HepG2 (cell line): ENCODE data around the gene PIM1. TPM values are rescaled to one million over a fixed set of nuclear protein-coding genes. Genes with fewer than 3 reads are reported as not detected.

Source experiments
- ARID5B ChIP-seq: IDR thresholded peaks from 2 replicates; pipeline ENCODE4 v1.4.0; 2020; ENCODE audit warnings: mild to moderate bottlenecking, missing genetic modification reagents
- CEBPG ChIP-seq: IDR thresholded peaks from 2 replicates; pipeline ENCODE4 v1.6.1; 2016
- FOXK2 ChIP-seq: fragments of 450-650 bp; IDR thresholded peaks from 2 replicates; pipeline ENCODE4 v1.6.1; 2016
- GATAD2A ChIP-seq: IDR thresholded peaks from 2 replicates; pipeline ENCODE4 v1.6.1; 2016
- GPN1 ChIP-seq: sonication (generic); formaldehyde crosslinking; IDR thresholded peaks from 2 replicates; pipeline ENCODE4 v1.5.1; 2020; ENCODE audit warnings: missing genetic modification reagents, borderline replicate concordance
- PRMT3 ChIP-seq: sonication (generic); formaldehyde crosslinking; IDR thresholded peaks from 2 replicates; pipeline ENCODE4 v1.8.1; 2022; ENCODE audit warnings: low read depth, mild to moderate bottlenecking, moderate library complexity, missing genetic modification reagents, borderline replicate concordance
- RBM39 ChIP-seq: fragments of 200-400 bp; formaldehyde crosslinking; IDR thresholded peaks from one replicate; pipeline ENCODE4 v1.6.1; 2018; ENCODE audit warnings: antibody characterized with exemption, mild to moderate bottlenecking, low read depth, low read length; ENCODE audit not compliant: poor library complexity, severe bottlenecking
- RXRB ChIP-seq: IDR thresholded peaks from 2 replicates; pipeline ENCODE4 v1.6.1; 2016; ENCODE audit warnings: borderline replicate concordance, missing genetic modification reagents, missing compliant biosample characterization
- SIX1 ChIP-seq: sonication (generic); formaldehyde crosslinking; IDR thresholded peaks from 2 replicates; pipeline ENCODE4 v1.4.0; 2020; ENCODE audit warnings: missing genetic modification reagents, borderline replicate concordance
- SKI ChIP-seq: fragments of 450-650 bp; IDR thresholded peaks from one replicate; pipeline ENCODE4 v1.6.1; 2018; ENCODE audit warnings: mild to moderate bottlenecking; ENCODE audit not compliant: partially characterized antibody
- TBX2 ChIP-seq: sonication (generic); formaldehyde crosslinking; IDR thresholded peaks from 2 replicates; pipeline ENCODE4 v1.5.0; 2020; ENCODE audit warnings: missing genetic modification reagents, mild to moderate bottlenecking, borderline replicate concordance
- TEAD2 ChIP-seq: sonication (generic); formaldehyde crosslinking; IDR thresholded peaks from 2 replicates; pipeline ENCODE4 v1.9.0; 2021; ENCODE audit warnings: missing genetic modification reagents
- ZBTB7A ChIP-seq: sonication (generic); formaldehyde crosslinking; IDR thresholded peaks from 2 replicates; pipeline ENCODE4 v1.8.0; 2022; ENCODE audit warnings: mild to moderate bottlenecking, missing genetic modification reagents
- ZNF335 ChIP-seq: sonication (generic); formaldehyde crosslinking; IDR thresholded peaks from 2 replicates; pipeline ENCODE4 v1.4.0; 2020; ENCODE audit warnings: missing genetic modification reagents
- ZNF674 ChIP-seq: sonication (generic); formaldehyde crosslinking; IDR thresholded peaks from 2 replicates; pipeline ENCODE4 v1.5.0; 2020; ENCODE audit warnings: low read depth, mild to moderate bottlenecking, missing genetic modification reagents
- ZNF83 ChIP-seq: sonication (generic); formaldehyde crosslinking; IDR thresholded peaks from 2 replicates; pipeline ENCODE4 v1.4.0; 2020; ENCODE audit warnings: missing genetic modification reagents, mild to moderate bottlenecking, borderline replicate concordance
- polyA plus RNA-seq, 8 experiments: library from polyadenylated mRNA; depleted of rRNA in 3 of 8; stranded (reverse) in 7 of 8; unstranded in 1 of 8; fragments of >200 nt; fragmentation: Illumina TruSeq in 4 of 8; extraction: Trizol in 4 of 8; gene quantifications; 2 replicates each; pipeline versions ENCODE4 v1.2.1 to v1.2.3, GENCODE V29; 2011 to 2016; ENCODE audit warnings: low read depth in 4 of 8, missing spikeins in 1 of 8, mixed read lengths in 1 of 8; ENCODE audit not compliant: insufficient read depth in 1 of 8
- total RNA-seq, 5 experiments: library from RNA; depleted of rRNA; stranded (reverse); fragments of >200 nt; fragmentation: Illumina TruSeq; extraction: Trizol; gene quantifications; 2 replicates each; pipeline ENCODE4 v1.2.3, GENCODE V29; 2016; ENCODE audit warnings: low read depth in 1 of 5
- TF ChIP-seq, protein P1 (sequence below): sonication (generic); formaldehyde crosslinking; IDR thresholded peaks from 2 replicates; pipeline ENCODE4 v1.5.1; 2020; ENCODE audit warnings: missing genetic modification reagents, mild to moderate bottlenecking, borderline replicate concordance
- TF ChIP-seq, protein P2 (sequence below): IDR thresholded peaks from 2 replicates; pipeline ENCODE4 v1.6.1; 2016; ENCODE audit warnings: low read depth, borderline replicate concordance

The PIM1 gene
- total and polyA plus RNA-seq, 2 of the 13 experiments (the other 11 are each of a cell fraction or from before 2014, with no cell fraction given), result 29.4 to 117 TPM

- TF ChIP-seq FOXK2, result no peak
- TF ChIP-seq ZNF83 (CRISPR knock-in tag), result no peak
- TF ChIP-seq ZNF335 (CRISPR knock-in tag), result 0 out of 2 replicates have a peak, but pooled peaks have one; percentile 39
- TF ChIP-seq ARID5B (CRISPR knock-in tag), result peak; percentile 35
- peak; percentile 38 for TF ChIP-seq SKI
- no peak for TF ChIP-seq GPN1 (CRISPR knock-in tag)
- no peak for TF ChIP-seq CEBPG
- TF ChIP-seq RXRB (CRISPR knock-in tag), result peak; percentile 47; the same call in 1 of the 2 replicates
- TF ChIP-seq ZNF674, result no peak
- peak; percentile 63; the same call in 1 of the 2 replicates for TF ChIP-seq TBX2 (CRISPR knock-in tag)
- TF ChIP-seq, protein P1, sequence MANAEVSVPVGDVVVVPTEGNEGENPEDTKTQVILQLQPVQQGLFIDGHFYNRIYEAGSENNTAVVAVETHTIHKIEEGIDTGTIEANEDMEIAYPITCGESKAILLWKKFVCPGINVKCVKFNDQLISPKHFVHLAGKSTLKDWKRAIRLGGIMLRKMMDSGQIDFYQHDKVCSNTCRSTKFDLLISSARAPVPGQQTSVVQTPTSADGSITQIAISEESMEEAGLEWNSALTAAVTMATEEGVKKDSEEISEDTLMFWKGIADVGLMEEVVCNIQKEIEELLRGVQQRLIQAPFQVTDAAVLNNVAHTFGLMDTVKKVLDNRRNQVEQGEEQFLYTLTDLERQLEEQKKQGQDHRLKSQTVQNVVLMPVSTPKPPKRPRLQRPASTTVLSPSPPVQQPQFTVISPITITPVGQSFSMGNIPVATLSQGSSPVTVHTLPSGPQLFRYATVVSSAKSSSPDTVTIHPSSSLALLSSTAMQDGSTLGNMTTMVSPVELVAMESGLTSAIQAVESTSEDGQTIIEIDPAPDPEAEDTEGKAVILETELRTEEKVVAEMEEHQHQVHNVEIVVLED (CRISPR knock-in tag), result peak; percentile 29; the same call in 1 of the 2 replicates
- peak; percentile 15; the same call in 1 of the 2 replicates for TF ChIP-seq GATAD2A (CRISPR knock-in tag)
- TF ChIP-seq SIX1 (CRISPR knock-in tag), result no peak
- TF ChIP-seq PRMT3 (CRISPR knock-in tag), result no peak
- no peak for TF ChIP-seq TEAD2 (CRISPR knock-in tag)
- no peak for TF ChIP-seq RBM39
- TF ChIP-seq, protein P2, sequence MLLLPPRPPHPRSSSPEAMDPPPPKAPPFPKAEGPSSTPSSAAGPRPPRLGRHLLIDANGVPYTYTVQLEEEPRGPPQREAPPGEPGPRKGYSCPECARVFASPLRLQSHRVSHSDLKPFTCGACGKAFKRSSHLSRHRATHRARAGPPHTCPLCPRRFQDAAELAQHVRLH (CRISPR knock-in tag), result 0 out of 2 replicates have a peak, but pooled peaks have one; percentile 6
- TF ChIP-seq ZBTB7A (CRISPR knock-in tag), result no peak
These were observed 14.3 kb upstream of the PIM1 start (continued) for GRCh38 chr6:37155394-37156312.
